Esophagus squamous epithelium (tissue), 4 donors: ENCODE data around the gene ZNF831.

Experiments
- POLR2A ChIP-seq, 4 donors: fragments of 450-650 bp; IDR thresholded peaks; one replicate each; pipeline ENCODE4 v1.6.1; 2017; ENCODE audit warnings: antibody characterized with exemption in 4 of 4, mild to moderate bottlenecking in 4 of 4, moderate library complexity in 3 of 4
- TF ChIP-seq, protein P1 (sequence below), 6 experiments: fragments of 450-650 bp in 4 of 6; fragments of 200-600 bp in 2 of 6; sonication (generic) in 2 of 6; IDR thresholded peaks; one replicate each; pipeline ENCODE4 v1.5.1; 2016 to 2019; ENCODE audit warnings: antibody characterized with exemption in 6 of 6, mild to moderate bottlenecking in 4 of 6, moderate library complexity in 4 of 6

- TF ChIP-seq, protein P1, sequence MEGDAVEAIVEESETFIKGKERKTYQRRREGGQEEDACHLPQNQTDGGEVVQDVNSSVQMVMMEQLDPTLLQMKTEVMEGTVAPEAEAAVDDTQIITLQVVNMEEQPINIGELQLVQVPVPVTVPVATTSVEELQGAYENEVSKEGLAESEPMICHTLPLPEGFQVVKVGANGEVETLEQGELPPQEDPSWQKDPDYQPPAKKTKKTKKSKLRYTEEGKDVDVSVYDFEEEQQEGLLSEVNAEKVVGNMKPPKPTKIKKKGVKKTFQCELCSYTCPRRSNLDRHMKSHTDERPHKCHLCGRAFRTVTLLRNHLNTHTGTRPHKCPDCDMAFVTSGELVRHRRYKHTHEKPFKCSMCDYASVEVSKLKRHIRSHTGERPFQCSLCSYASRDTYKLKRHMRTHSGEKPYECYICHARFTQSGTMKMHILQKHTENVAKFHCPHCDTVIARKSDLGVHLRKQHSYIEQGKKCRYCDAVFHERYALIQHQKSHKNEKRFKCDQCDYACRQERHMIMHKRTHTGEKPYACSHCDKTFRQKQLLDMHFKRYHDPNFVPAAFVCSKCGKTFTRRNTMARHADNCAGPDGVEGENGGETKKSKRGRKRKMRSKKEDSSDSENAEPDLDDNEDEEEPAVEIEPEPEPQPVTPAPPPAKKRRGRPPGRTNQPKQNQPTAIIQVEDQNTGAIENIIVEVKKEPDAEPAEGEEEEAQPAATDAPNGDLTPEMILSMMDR (IDR thresholded peaks at IDR 0.05): no peak
- TF ChIP-seq POLR2A (IDR thresholded peaks at IDR 0.05): no peak
Measured at GRCh38 chr20:59223750-59224149, 60.1 kb downstream of the ZNF831 start.
